ENCODE results near the gene UBE2H. TPM values are rescaled to one million over a fixed set of nuclear protein-coding genes. Genes with fewer than 3 reads are reported as not detected.

UBE2H gene
- total RNA-seq, 1 donor, result 69.1 TPM

DNA sequence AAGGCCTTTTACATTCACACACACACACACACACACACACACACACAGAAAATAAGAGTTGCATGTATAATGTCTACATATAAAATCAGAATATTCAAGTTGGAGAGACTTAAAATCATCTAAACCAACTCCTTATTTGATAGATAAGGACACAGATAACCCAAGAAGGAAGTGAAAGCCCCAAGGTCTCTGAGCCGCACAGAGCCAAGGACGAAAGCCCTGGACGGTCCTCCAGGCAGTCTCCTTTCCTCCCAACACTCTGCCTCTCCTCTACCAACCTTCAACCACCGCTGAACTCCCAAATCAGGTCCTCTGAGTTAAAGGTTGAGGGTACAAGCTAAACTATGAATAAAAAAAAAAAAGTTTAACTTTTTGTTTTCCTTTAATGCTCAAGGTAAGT is 28.2 kb downstream of the UBE2H start:
- DNase-seq (ENCODE audit: low read depth), result no peak
- no peak overlapping the region for H3K4me3 ChIP-seq (ENCODE audit: low read depth, low read length)
- no peak for TF ChIP-seq CTCF (IDR thresholded peaks at IDR 0.05; ENCODE audit: insufficient read depth, low read depth, low read length)

GRCh38 chr7:129923709-129924108 is 29.1 kb downstream of the UBE2H start:
- H3K4me3 ChIP-seq (ENCODE audit: low read depth, low read length), result no peak overlapping the region
- no peak for TF ChIP-seq CTCF (IDR thresholded peaks at IDR 0.05; ENCODE audit: insufficient read depth, low read depth, low read length)
- peak; percentile 37 for DNase-seq (ENCODE audit: low read depth)

GRCh38 chr7:129919492-129919891 is 33.3 kb downstream of the UBE2H start:
- no peak for TF ChIP-seq CTCF (IDR thresholded peaks at IDR 0.05; ENCODE audit: insufficient read depth, low read depth, low read length)
- H3K4me3 ChIP-seq (ENCODE audit: low read depth, low read length), result no peak overlapping the region
- DNase-seq (ENCODE audit: low read depth), result no peak

DNA sequence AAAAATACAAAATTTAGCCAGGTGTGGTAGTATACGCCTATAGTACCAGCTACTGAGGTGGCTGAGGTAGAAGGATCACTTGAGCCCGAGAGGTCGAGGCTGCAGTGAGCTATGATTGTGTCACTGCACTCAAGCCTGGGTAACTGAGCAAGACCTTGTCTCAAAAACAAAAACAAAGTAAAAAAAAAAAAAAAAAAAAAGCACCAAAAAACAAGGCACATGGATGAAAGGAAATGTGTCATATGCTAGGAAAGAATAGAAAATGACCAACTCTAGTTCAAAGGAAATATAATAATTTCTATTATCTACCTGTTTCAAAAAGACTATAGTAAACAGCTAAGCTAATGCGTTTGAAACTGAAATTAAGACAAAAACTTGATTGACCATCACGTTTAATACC is 33.8 kb downstream of the UBE2H start:
- TF ChIP-seq CTCF (IDR thresholded peaks at IDR 0.05; ENCODE audit: insufficient read depth, low read depth, low read length), result no peak

GRCh38 chr7:129917934-129918333 is 34.8 kb downstream of the UBE2H start:
- no peak for TF ChIP-seq CTCF (IDR thresholded peaks at IDR 0.05; ENCODE audit: insufficient read depth, low read depth, low read length)
- no peak overlapping the region for H3K4me3 ChIP-seq (ENCODE audit: low read depth, low read length)
- DNase-seq (ENCODE audit: low read depth), result no peak

More for the DNA sequence above, 33.8 kb downstream of the UBE2H start:
- DNase-seq (ENCODE audit: low read depth), result no peak
- no peak overlapping the region for H3K4me3 ChIP-seq (ENCODE audit: low read depth, low read length)

DNA sequence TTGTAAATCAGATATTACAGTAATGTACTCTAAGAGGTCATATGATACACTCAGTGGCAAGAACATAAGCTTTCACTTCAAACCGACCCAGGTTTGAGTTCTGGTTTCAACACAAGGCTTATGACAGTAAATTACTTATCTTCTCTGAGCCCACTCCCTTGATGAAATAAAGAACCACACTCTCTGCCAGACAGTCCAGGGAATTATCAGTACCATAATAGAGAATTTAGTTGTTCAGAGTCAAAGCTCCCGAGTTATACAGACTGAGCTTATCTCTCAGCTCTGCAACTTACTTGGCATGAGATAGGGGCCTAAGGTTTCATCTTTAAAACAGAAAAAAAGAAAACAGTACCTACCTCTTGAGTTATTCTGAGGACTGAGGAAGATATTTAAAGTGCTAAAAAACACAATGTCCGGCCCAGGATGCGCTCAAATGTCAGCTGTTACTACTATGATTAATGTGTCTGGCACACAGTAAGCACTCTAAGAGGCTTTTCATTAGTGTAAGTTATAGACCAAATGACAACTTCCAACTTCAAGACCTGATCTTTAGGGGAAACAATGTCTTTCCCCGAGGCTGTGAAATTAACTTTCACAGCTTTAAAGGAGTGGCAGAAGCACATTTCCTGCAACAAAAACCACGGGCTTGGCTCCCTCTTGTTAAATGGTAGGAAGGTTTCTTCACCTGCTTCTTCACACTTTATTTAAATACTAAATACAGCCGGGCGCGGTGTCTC is 38.1 kb downstream of the UBE2H start:
- no peak for TF ChIP-seq CTCF (IDR thresholded peaks at IDR 0.05; ENCODE audit: insufficient read depth, low read depth, low read length)
- peak; percentile 29 for DNase-seq (ENCODE audit: low read depth)
- no peak overlapping the region for H3K4me3 ChIP-seq (ENCODE audit: low read depth, low read length)

DNA sequence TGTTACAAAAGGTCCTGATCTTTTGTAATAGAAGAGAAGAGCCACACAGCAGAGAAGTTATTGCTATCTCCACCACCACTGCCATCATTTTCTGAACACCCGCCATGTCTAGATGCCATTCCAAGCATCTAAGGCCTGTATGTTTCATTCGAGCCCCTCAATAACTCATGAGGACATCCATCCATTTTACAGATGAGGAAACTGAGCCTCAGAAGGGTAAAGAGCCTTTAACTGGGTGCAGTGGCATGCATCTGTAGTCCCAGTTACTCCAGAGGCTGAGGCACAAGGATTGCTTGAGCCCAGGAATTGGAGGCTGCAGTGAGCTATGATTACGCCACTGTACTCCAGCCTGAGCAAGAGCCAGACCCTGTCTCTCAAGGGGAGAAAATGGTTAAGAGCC is 39.3 kb downstream of the UBE2H start:
- DNase-seq (ENCODE audit: low read depth), result no peak
- no peak for TF ChIP-seq CTCF (IDR thresholded peaks at IDR 0.05; ENCODE audit: insufficient read depth, low read depth, low read length)
- H3K4me3 ChIP-seq (ENCODE audit: low read depth, low read length), result no peak overlapping the region

Data from fibroblast of villous mesenchyme (primary cell).